ENCODE results near the gene GIT2.

DNA sequence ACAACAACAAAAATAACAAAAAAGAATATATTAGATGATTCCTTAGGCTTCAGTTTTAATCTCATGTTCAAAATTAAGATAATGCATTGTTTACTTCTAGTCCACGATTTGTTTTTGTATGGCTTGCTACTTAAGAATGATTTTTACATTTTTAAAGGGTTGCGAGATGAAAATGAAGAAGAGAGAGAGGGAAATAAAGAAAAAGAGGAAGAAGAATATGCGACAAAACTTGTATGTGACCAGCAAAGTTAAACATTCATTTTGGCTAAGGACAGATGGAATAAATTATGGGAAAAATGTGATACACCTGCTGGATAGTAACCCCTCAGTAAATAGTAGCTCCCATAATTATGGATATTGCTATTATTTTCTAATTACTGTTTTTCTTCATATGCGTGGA, 1.2 kb upstream of the GIT2 start:
- TF ChIP-seq, protein P1, sequence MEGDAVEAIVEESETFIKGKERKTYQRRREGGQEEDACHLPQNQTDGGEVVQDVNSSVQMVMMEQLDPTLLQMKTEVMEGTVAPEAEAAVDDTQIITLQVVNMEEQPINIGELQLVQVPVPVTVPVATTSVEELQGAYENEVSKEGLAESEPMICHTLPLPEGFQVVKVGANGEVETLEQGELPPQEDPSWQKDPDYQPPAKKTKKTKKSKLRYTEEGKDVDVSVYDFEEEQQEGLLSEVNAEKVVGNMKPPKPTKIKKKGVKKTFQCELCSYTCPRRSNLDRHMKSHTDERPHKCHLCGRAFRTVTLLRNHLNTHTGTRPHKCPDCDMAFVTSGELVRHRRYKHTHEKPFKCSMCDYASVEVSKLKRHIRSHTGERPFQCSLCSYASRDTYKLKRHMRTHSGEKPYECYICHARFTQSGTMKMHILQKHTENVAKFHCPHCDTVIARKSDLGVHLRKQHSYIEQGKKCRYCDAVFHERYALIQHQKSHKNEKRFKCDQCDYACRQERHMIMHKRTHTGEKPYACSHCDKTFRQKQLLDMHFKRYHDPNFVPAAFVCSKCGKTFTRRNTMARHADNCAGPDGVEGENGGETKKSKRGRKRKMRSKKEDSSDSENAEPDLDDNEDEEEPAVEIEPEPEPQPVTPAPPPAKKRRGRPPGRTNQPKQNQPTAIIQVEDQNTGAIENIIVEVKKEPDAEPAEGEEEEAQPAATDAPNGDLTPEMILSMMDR (IDR thresholded peaks at IDR 0.05) = no peak
- TF ChIP-seq POLR2A (IDR thresholded peaks at IDR 0.05) (no peak), POLR2AphosphoS5 (IDR thresholded peaks at IDR 0.05) (no peak)

All from breast epithelium (tissue), 3 donors.